SIG-M5 treated with dmso at 0.1 percent for 504 hours (cell line): ENCODE results near the gene MRPS7.
"Not testable (repeated sequence)": the region's sequence is repeated elsewhere in the genome, so short reads cannot be mapped to it uniquely, and the experiment has no call there.

ENCODE experiments used
- DNase-seq: peaks from one replicate; lab custom pipeline; 2025; ENCODE audit not compliant: unreplicated experiment; lab: John Stamatoyannopoulos, UW

The MRPS7 gene

GRCh38 chr17:75270966-75271232, 9.2 kb downstream of the MRPS7 start, which contains the start of gene MIF4GD:
TSS of gene MIF4GD (minus strand) at chr17:75271231. CDS start at chr17:75270195, 1,036 bp downstream.
- DNase-seq: no peak

- DNase-seq: peak; percentile 73
These were observed 9.7 kb downstream of the MRPS7 start for GRCh38 chr17:75271233-75271954.

GRCh38 chr17:75271955-75272847, 10.5 kb downstream of the MRPS7 start:
- DNase-seq: no peak

- DNase-seq: no peak
These were observed 11.1 kb downstream of the MRPS7 start for GRCh38 chr17:75272848-75273184.

- DNase-seq: no peak
These were observed 12.5 kb downstream of the MRPS7 start for GRCh38 chr17:75273977-75274708.

GRCh38 chr17:75277664-75278071, 16.0 kb downstream of the MRPS7 start:
- no peak for DNase-seq

DNA sequence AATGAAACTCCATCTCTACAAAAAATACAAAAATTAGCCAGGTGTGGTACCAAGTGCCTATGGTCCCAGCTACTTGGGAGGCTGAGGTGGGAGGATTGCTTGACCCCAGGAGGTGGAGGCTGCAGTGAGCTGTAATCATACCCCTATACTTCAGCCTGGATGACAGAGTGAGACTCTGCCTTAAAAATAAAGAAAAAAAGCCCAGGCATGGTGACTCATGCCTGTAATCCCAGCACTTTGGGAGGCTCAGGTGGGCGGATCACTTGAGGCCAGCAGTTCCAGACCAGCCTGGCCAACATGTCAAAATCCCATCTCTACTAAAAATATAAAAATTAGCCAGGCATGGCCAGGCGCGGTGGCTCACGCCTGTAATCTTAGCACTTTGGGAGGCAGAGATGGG, 18.5 kb downstream of the MRPS7 start:
- DNase-seq: not testable (repeated sequence)

DNA sequence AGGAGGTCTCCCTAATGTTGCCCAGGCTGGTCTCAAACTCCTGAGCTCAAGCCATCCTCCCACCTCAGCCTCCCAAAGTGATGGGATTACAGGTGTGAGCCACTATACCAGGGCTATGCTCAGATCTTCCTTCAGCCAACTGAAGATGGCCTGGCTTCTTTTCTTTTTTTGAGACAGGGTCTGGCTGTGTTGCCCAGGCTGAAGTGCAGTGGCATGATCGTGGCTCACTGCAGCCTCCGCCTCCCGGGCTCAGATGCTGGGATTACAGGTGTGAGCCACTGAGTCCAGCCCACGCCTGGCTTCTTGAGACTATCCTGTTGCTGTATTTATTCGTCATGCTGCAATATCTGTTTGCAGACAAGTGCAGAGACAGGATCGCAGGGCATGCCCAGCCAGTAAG, 23.4 kb downstream of the MRPS7 start:
- DNase-seq: no peak

DNA sequence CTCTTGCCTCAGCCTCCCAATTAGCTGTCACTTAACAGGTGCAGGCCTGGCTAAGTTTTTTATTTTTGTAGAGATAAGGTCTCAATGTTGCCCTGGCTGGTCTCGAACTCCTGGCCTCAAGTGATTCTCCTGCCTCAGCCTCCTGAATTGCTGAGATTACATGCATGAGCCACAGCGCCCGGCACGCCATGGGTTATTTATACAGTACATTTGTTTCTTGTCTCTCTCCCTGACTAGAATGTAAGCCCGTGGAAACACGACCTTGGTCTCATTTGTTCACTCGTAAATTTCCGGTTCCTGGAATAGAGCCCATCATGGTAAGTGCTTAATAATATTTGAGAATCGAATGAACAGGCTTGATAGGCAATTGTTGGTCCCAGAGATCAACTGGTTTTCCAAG, 25.5 kb downstream of the MRPS7 start:
- no peak for DNase-seq

DNA sequence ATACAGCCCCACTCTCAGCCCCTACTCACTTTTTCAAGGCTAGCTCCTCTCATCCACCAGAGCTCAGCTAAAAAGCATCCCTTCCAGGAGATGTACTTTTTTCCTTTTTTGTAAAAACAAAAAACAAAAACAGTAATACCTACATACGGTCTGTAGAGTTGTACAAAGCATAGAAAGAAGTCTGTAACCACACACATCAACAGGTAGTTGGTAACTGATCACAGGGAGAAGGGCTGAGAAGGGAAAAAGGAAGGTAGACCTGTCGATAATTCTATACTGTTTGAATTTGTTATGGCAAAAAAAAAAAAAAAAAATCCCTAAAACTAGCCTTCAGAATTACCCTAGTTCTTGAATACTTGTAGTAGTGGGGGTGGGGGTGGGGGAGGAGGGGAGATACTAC, 26.7 kb downstream of the MRPS7 start:
- DNase-seq: no peak

- peak; percentile 74 for DNase-seq
These were observed 27.1 kb downstream of the MRPS7 start for GRCh38 chr17:75288770-75289114.

DNA sequence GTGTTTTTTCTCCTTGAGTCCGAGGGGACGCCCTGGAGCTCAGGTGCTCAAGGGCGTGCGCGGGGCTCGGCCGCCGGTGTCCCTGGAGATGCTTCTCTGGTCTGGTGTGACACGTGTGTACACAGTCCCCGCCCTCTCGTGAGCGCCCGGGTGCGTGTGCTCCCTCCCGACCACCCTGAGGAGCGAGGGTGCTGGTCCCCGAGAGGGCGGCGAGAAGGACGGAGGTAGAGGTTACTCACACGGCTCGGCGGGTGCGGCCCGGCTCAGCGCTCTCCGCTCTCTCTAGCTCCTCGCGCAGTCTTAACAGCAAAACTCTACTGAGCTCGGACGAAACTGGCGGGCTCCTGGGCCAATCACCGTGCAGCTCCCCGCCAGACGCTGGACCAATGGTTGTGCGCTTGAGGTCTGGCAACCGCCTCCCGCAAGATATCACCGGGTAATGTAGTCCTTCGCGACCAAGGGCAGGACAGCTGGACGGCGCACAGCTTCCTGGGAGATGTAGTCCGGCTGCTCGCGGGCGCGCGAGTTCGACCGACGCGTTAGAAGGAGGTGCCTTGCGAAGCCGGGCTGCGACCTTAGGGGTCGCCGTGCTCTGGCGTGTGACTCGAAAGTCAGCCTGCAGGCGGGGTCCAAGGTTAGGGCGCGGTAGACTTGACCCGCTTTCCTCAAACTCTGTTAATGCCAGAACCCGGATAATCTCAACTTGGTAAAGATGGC, 27.6 kb downstream of the MRPS7 start, which contains the start of gene SLC25A19:
Gene SLC25A19, minus strand, starts transcription at position 319 of the 717 bp plus-strand sequence. CDS start 2,669 bp downstream, outside the sequence.
- peak; percentile 100 for DNase-seq

DNA sequence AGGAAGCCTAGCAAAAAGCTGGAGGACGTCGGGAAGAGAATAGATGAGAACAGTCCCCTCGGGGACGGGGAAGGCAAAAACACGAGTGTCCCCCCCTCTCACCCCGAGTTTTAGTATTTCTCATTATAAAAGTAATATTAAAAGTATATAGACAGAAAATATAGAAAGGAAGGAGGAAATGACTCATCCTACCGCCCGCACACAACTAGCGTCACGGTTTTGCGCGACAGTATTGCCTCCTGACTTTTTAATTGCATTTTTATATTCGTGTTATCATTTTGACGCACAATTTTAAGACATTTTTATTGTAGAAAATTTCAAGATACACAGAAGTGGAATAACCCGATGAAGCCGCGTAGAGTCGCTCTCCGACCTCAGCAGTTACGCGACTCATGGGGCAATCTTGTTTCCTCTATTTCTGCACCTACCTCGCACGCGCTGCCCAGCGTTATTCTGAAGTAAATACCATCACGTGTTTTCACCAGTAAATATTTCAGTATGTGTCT, 28.2 kb downstream of the MRPS7 start:
- DNase-seq: peak; percentile 92

GRCh38 chr17:75292810-75293448, 31.2 kb downstream of the MRPS7 start:
- DNase-seq: not testable (repeated sequence)

- DNase-seq: peak; percentile 95
These were observed 33.8 kb downstream of the MRPS7 start for GRCh38 chr17:75295201-75296158.

GRCh38 chr17:75300280-75300679, 38.6 kb downstream of the MRPS7 start:
- DNase-seq: no peak

DNA sequence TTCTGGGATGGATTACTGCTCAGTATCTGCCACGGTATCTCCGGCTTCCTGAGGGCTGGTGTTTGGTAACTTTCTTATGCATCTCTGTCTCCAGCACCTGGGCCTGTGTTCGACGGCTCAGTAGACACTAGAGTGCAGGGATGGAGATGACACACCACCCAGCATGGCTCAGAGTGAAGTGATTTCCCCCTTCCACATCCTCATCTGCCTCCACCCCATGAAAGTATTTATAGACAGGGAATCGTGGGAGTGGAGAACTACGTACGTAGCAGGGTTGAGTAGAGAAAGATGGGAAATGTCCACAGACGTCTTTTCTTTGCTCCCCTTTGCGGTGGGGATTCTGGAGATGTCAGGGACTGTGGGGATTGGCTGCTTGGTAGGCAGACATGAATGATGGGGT, 39.4 kb downstream of the MRPS7 start:
- no peak for DNase-seq

DNA sequence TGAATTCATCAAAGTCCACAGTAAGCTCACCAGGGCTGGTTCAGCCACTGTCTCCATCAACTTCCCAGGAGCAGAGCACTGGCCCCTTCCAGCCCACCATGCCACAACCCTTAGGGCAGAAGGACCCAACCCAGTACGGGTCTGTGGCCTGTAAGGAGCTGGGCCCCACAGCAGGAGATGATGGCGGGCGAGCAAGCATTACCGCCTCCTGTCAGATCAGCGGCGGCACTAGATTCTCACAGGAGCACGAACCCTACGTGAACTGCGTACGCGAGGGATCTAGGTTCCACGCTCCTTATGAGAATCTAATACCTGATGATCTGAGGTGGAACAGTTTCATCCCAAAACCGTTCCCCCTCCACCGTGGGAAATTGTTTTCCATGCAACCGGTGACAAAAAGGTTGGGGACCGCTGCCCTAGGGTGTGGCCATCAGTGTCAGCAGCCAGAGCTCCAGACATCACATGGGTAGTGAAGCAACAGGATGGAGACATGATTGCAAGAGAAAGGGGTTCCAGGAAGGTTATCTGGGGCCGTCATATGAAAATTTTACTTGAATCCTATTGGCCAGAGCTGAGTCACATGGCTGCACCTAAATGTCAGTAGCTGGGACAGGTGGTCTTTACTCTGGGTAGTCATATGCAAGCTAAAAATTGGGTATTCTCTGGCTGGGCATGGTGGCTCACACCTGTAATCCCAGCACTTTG, 40.0 kb downstream of the MRPS7 start:
- DNase-seq: no peak
